Thoracic aorta endothelial cell (primary cell): Measurements from ENCODE around the gene XG. TPM values are rescaled to one million over a fixed set of nuclear protein-coding genes. Genes with fewer than 3 reads are reported as not detected.

Source experiments
- total RNA-seq: library from RNA; depleted of rRNA; stranded (reverse); fragments of >200 nt; gene quantifications from 2 replicates; pipeline ENCODE4 v1.2.3, GENCODE V29; 2012

Gene XG
- total RNA-seq, result 0.80 and 4.9 TPM in 2 replicates

GRCh38 chrX:2751874-2752300 lies at the start of gene XG:
Gene XG (plus strand): TSS chrX:2752040. CDS start chrX:2752275, 235 bp downstream.

GRCh38 chrX:2828344-2828958 lies 76.6 kb downstream of the XG start, which contains the start of gene GYG2:
Gene GYG2 (plus strand): TSS chrX:2828930. CDS start chrX:2830189, 1,259 bp downstream.

Other genes starting within 250 kb of the XG start
- gene CD99, start 60.7 kb upstream of the XG start, total RNA-seq, result 344 and 508 TPM in 2 replicates
- gene GYG2, start 76.9 kb downstream of the XG start, total RNA-seq, result 0.13 and 0.14 TPM in 2 replicates
- 11.2 and 19.5 TPM in 2 replicates for gene ARSD, start 177.3 kb downstream of the XG start, total RNA-seq